Measurements from ENCODE around the gene IL11RA.
A peak's percentile ranks its signal among the peaks of the same experiment; 100 is the strongest.

Gene IL11RA

GRCh38 chr9:34651876-34652601 is at the start of gene IL11RA:
Gene IL11RA, plus strand, starts transcription at chr9:34652185. Its CDS starts 3,033 bp downstream, at chr9:34655218.
- DNase-seq: peak; percentile 53

- peak; percentile 82 for DNase-seq
These were observed 48.3 kb upstream of the IL11RA start for GRCh38 chr9:34603610-34604231.

GRCh38 chr9:34606190-34606589 is 45.8 kb upstream of the IL11RA start:
- no peak for DNase-seq

GRCh38 chr9:34606905-34607304 is 45.1 kb upstream of the IL11RA start:
- DNase-seq: no peak

GRCh38 chr9:34607331-34607730 is 44.7 kb upstream of the IL11RA start:
- no peak for DNase-seq

GRCh38 chr9:34610434-34611206 is 41.4 kb upstream of the IL11RA start:
- no peak for DNase-seq

GRCh38 chr9:34611251-34611810 is 40.7 kb upstream of the IL11RA start:
- DNase-seq: no peak

GRCh38 chr9:34611811-34612787 is 39.9 kb upstream of the IL11RA start, which contains the start of gene RPP25L:
Gene RPP25L, minus strand, starts transcription at chr9:34612097. Its CDS starts 801 bp downstream, at chr9:34611296.
- peak; percentile 81 for DNase-seq

- DNase-seq: peak; percentile 83
These were observed 39.1 kb upstream of the IL11RA start for GRCh38 chr9:34612788-34613390.

- DNase-seq: no peak
These were observed 36.9 kb upstream of the IL11RA start for GRCh38 chr9:34615132-34615531.

GRCh38 chr9:34620061-34620994 is 31.7 kb upstream of the IL11RA start, which contains the start of gene DCTN3:
Gene DCTN3, minus strand, starts transcription at chr9:34620495. Its CDS starts 31 bp downstream, at chr9:34620464.
- peak; percentile 96 for DNase-seq

GRCh38 chr9:34623374-34624235 is 28.4 kb upstream of the IL11RA start:
- no peak for DNase-seq

- no peak for DNase-seq
These were observed 27.4 kb upstream of the IL11RA start for GRCh38 chr9:34624475-34625185.

- no peak for DNase-seq
These were observed 26.8 kb upstream of the IL11RA start for GRCh38 chr9:34625186-34625486.

- DNase-seq: no peak
These were observed 24.0 kb upstream of the IL11RA start for GRCh38 chr9:34627716-34628655.

- DNase-seq: no peak
These were observed 23.1 kb upstream of the IL11RA start, which contains the start of gene ARID3C for GRCh38 chr9:34628656-34629490. Gene ARID3C, minus strand, starts transcription at chr9:34629066. Its CDS starts 1,052 bp downstream, at chr9:34628014.

GRCh38 chr9:34629491-34629808 is 22.5 kb upstream of the IL11RA start:
- no peak for DNase-seq
